Measurements from ENCODE around the gene TBC1D21.

Gene TBC1D21

GRCh38 chr15:73889053-73889761 lies 15.8 kb downstream of the TBC1D21 start:
- DNase-seq: no peak

- no peak for DNase-seq
These were observed 16.4 kb downstream of the TBC1D21 start for GRCh38 chr15:73889762-73890124.

DNA sequence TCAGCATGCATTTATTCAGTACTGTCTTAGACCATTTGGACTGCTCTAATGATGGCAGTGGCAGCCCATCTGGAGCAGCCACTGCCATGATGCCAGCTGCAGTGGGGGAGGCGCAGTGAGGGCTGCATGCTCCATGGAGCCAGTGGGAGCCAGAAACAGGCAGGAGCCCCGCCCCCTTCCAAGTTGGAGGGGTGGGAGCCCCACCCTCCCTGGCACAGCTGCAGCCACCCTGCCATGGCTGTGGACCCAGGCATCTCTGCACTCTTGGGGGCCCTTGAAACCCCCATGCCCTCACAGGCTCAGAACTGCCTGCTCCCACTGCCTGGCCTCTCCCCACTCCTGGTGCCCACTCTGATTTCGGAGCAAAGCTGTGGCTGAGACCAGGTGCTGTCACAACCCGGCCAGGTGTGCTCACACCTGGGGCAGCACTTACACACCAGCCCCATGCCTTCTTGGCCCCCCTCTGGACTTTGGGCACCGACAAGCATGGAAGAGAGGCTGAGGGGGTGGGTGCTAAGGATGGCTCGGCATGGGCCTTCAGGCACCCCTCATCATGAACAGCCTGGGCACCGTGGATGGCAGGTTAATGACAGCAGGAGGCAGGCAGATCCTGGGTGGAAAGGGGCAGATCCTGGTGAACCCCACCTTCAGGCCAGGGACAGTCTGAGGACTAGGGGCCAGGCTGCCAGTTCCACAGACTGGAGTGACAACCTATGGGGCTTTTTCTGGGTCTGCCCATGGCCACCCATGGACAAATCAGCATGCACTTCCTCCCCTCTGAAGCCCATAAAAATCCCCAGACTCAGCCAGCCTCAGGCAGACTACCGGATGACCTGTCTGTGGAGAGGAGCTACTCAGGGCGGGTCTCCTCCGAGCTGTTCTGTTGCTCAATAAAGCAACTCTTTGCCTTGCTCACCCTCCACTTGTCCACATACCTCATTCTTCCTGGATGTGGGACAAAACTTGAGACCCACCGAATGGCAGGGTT lies 18.3 kb downstream of the TBC1D21 start:
- no peak for DNase-seq

DNA sequence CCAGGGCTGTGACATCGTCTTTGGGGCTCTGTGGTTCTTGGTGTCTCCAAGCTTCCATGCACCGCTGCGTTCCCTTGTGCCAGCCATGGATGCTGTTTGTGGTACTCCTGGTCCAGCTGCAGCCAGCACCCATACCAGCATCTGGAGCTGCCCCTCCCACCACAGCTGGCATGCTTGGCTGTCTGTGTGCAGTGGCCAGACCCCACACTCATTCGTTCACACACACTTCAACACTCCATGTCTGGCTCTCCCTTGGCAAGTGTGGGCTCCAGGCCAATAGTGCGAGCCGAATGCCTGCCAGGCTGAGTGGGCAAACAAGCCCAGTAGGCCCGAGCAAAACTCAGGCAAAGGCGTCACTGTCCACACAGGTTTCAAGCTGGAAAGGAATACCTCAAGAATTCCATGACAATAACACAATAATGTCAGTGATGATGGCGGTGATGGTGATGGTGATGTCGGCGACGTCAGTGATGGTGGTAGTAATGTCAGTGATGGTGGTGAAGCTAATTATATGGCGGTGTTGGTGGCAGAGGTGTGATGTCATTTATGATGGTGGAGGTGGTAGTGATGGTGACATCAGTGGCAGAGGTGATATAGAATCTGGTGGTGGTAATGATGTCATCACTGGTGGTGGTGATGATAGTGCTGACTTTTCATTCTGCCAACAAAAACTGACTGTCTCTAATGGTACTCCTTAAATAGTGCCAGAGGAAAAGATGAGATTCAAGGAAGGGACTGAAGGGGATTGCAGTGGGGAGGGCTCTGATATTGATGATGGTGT lies 19.3 kb downstream of the TBC1D21 start:
- no peak for DNase-seq

DNA sequence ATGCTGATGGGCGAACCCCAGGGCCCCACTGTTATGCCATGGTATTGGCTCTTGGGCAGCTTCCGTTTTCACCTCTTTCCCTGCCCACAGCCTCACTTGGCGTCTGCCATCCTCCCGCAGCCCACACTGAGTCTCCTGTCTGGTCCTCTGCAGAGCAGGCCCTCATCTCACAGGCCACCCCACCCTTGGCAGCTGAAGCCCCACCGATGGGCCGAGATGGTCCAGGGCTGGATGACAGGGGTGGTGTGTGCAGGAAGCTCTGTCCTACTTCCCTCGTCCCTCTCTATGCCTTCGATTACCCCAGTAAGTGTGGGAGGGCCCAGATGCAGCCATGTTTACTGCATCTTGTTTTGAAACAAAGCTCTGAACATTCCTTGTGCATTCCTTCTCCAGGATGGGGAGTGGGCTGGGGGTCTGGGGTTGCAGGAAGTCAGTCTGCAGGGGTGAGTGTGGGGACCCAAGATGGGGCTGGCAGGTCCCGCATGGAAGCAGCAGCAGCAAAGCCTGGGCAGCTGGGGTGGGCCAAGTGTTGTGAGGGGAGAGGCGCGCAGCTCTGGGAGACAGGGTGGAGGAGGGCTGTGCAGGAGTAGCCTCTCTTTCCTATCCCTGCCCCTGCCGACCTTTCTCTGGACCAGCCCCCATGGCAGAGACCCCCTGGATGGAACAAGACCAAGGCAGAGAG lies 20.9 kb downstream of the TBC1D21 start:
- DNase-seq: no peak

DNA sequence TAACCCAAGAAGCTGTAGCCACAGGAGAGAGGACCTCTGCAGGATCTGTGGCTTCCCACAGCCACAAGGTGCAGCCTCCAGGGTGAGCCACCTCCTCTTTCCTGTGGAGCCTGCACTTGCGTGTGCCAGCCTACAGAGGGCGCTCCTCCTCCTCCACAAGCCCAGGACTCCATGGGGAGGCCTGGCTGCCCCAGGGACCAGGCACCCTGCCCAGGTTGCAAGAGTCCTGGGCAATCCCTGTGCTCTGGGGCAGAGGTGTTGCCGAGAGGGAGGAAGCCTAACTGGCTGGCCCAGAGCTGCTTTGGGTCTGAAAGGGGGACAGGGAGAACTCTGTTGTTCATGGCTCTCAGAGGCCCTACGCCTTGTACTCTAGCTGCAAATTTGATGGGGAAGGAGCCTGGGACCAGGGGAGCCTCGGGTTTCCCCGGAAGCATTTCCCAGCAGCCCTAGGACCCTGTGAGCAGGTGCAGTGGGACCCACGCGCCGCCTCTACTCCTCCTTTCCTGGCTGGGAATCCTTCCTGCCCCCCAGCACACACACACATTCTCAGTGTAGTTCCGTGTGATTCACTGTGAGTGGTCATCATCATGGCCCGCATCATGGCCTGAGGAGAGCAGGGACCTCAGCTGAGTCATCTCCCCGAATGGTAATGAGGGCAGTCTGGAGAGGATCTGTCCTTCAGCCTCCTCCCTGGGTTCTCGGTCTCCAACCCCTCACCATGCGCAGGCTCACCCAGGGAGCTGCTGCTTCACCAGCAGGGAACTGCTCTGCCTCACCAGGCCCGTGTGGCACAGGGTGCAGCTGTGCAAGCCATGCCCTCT lies 24.3 kb downstream of the TBC1D21 start:
- peak; percentile 79 for DNase-seq

DNA sequence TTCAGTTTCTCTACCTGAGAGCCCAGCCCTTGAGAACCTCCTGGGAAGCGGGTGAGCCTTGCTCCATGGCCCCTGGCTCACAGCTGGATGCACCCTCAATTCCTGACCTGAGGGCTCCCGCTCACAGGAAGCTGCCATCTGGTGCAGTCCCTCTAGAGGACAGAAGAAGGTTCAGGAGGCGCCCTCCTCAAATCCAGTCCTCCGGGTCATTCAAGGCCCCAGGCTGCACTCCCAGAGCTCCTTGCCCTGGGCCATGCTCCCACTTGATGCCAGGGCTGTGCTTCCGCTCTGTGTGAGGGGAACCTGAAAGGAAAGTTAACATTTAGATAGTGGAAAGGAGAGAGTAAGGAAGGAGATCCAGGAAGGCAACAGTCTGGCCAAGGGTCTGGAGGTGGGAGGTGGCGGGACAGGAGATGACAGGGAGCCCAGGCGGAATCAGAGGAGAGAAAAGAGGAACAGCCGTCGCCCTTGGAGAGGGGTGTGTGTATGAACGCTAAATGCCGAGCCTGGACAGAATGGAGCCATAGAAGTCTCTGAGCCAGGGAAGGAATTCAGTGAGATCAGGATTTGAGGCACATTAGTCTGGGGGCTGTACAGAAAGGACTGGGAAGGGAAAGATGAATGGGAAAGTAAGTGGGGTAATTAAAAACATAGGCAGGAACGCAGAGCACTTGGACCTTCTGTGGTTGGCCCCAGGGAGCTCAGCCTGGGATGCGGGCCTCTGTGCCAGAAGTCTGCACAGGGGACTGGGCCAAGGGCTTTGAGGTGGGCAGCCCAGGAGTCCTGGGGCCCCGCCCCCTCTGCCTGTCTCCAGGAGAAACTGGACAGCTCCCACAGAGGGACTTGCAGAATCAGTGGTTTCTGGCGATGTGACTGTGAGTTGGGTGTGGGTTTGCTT lies 26.1 kb downstream of the TBC1D21 start:
- no peak for DNase-seq

- DNase-seq: peak; percentile 73
These were observed 26.8 kb downstream of the TBC1D21 start for GRCh38 chr15:73900095-73900712.

GRCh38 chr15:73901126-73901810 lies 27.9 kb downstream of the TBC1D21 start:
- DNase-seq: no peak

GRCh38 chr15:73902121-73903020 lies 29.0 kb downstream of the TBC1D21 start:
- DNase-seq: no peak

GRCh38 chr15:73904026-73904815 lies 30.9 kb downstream of the TBC1D21 start:
- DNase-seq: no peak

GRCh38 chr15:73905225-73905827 lies 32.0 kb downstream of the TBC1D21 start:
- DNase-seq: no peak

GRCh38 chr15:73906346-73907034 lies 33.1 kb downstream of the TBC1D21 start:
- peak; percentile 58 for DNase-seq

DNA sequence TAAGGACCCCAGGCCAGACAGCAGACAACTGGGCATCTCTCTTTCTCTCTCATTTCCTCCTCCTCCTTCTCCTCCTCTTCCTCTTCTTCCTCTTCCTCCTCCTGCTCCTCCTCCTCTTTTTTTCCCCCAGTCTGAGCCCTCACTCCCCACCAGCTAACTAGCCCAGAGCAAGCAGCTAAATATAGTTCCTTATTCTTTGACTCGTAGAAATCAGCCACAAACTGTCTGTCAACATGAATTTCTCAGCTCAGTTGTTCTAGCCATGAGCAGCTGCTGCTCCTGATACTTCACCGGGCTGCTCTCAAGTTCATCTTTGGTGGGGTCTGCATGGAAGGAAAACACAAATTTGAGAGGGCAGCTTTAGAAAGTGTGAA lies 33.7 kb downstream of the TBC1D21 start:
- no peak for DNase-seq

DNA sequence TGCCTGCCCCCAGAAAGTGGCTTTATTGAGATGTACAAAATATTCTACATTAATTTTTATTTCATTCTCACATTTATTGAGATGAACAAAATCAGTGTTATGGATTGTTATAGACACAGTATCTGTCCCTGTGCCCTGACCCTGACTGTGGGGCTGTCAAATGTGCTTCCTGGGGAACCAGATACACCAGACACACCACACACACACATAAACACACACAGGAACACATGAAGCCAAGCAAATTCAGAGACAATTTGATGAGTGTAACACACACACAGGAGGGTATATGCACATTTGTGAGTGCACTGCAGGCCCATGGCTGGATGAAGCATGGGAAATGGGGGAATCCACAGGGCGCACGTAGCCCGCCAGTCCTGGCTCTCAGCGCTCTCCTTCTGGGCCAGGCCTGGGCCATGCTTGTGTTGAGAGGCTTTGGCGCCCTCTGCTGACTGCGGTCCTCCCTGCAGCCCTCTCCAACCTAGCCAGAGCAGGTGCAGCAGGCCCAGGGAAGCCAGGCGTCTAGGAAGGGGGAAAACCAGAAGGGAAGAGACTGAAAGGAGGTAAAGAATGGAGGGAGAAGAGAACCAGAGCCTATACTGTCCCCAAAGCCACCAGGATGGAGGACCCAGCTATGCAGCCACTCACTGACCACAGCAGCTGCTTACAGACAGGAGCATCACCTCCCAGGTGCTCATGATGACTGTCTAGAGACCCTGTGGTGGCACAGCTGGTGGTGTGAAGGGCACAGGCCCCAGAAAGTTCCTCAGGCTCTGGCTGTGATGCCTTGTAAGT lies 34.9 kb downstream of the TBC1D21 start:
- peak; percentile 65 for DNase-seq

GRCh38 chr15:73908822-73909122 lies 35.4 kb downstream of the TBC1D21 start:
- DNase-seq: no peak
